Prostate gland (tissue), 2 donors: ENCODE data around the gene ELOA. TPM values are rescaled to one million over a fixed set of nuclear protein-coding genes. Genes with fewer than 3 reads are reported as not detected.

ENCODE experiments used
- DNase-seq: peaks from one replicate; pipeline ENCODE4 v3.0.0-alpha.2; 2019; ENCODE audit warnings: low spot score
- H3K27ac ChIP-seq, 2 donors: fragments of 200-600 bp; sonication (generic); 2 replicates each; pipeline ENCODE4 v1.5.1; 2017 to 2019
- H3K27me3 ChIP-seq: fragments of 200-600 bp; sonication (generic); replicated peaks from 2 replicates; pipeline ENCODE4 v1.5.1; 2019; ENCODE audit not compliant: insufficient read depth
- H3K36me3 ChIP-seq, 2 donors: fragments of 200-600 bp; sonication (generic); 1 replicate in 1 of 2; 2 replicates in 1 of 2; pipeline versions ENCODE4 v1.5.1 to v1.8.1; 2017 to 2019
- H3K4me1 ChIP-seq: fragments of 200-600 bp; sonication (generic); replicated peaks from 2 replicates; pipeline ENCODE4 v1.5.1; 2019
- H3K4me3 ChIP-seq, 2 donors: fragments of 200-600 bp; sonication (generic); 2 replicates each; pipeline ENCODE4 v1.5.1; 2017 to 2019
- H3K9me3 ChIP-seq: fragments of 200-600 bp; sonication (generic); 2 replicates; pipeline ENCODE4 v1.5.1; 2017
- POLR2A ChIP-seq: fragments of 450-650 bp; IDR thresholded peaks from one replicate; pipeline ENCODE4 v1.6.1; 2016; ENCODE audit warnings: antibody characterized with exemption, mild to moderate bottlenecking
- POLR2AphosphoS5 ChIP-seq: sonication (generic); formaldehyde crosslinking; IDR thresholded peaks from one replicate; pipeline ENCODE4 v1.6.1; 2017; ENCODE audit warnings: antibody characterized with exemption
- WGBS: methylation state at CpG from one replicate; pipeline ENCODE4 v1.1.5; 2018; 5-methylcytosine and 5-hydroxymethylcytosine counted together
- intact Hi-C: fragments of 100-400 bp; cut with DNase I; formaldehyde crosslinking; loops from one replicate; pipeline ENCODE4 v1.14.2; 2022
- total RNA-seq, 2 donors: library from RNA; depleted of rRNA; stranded (reverse); fragments of >200 nt; gene quantifications; one replicate each; pipeline ENCODE4 v1.1.0, GENCODE V29; 2016
- TF ChIP-seq, protein P1 (sequence below), 4 experiments: fragments of 200-600 bp in 2 of 4; fragments of 450-650 bp in 2 of 4; sonication (generic) in 2 of 4; IDR thresholded peaks; 1 replicate in 3 of 4; 2 replicates in 1 of 4; pipeline ENCODE4 v1.5.1; 2016 to 2019; ENCODE audit warnings: antibody characterized with exemption in 4 of 4, mild to moderate bottlenecking in 2 of 4, moderate library complexity in 2 of 4

ELOA gene
- total RNA-seq, 2 donors from 2014 or later: 35.7 to 42.1 TPM

DNA sequence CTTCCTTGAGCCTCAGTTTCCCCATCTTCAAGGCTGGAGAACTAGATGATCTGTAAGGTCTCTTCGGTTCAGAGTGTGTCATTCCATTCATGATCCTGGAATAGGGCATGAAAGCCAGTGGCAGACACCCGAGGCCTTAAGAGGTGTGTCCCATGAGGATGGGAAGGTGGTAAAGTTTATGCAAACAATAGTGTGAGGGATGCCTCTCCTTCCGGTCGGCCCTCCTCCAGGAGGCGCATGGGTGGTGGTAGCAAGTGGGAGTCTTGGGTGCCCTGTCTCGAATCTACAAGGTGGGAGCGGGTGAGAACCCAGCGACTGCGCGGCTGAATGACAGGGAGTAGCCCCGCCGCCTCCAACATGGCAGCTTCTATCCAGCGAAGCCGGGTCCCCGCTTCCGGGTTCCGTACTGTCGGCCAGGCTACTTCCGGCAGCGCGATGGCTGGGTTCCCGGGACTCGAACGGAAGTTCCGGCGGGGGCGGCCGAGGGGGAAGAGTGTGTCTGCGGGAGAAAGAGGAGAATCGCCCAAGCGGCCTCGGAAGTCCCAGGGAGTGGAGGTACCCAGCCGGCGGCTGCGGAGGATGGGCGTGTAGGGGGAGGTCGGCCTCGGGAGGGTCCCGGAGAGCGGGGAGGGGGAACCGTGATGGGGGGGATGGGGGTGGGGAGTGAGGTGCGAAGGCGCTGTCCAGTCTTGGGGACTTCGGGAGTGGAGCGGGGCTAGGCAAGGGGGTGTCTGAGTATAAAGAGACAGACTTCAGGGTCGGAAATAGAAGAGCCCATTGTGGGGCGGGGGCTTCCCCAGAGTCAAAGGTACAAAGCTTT, 47.6 kb downstream of the ELOA start, which contains the start of gene LYPLA2:
TSS of gene LYPLA2 (plus strand) at position 450 of the 820 bp plus-strand sequence. CDS start 1,538 bp downstream, outside the sequence.
- peak; percentile 95 for DNase-seq
- no peaks in the 10 kb centered on the region for H3K36me3 ChIP-seq
- peaks cover 16% of the 10 kb centered on the region for H3K4me1 ChIP-seq
- peak within 1 kb of the TSS; percentile 69 to 82 for H3K27ac ChIP-seq
- H3K9me3 ChIP-seq: no peaks in the 10 kb centered on the region
- WGBS: 1% methylated on average over 46 of the region's 47 CpGs
- intact Hi-C loops: no loop called here
- H3K27me3 ChIP-seq: no peaks in the 10 kb centered on the region
- H3K4me3 ChIP-seq: peak within 1 kb of the TSS; percentile 58 to 71
- TF ChIP-seq POLR2AphosphoS5 (peak; percentile 96), POLR2A (peak; percentile 61)
- TF ChIP-seq, protein P1, sequence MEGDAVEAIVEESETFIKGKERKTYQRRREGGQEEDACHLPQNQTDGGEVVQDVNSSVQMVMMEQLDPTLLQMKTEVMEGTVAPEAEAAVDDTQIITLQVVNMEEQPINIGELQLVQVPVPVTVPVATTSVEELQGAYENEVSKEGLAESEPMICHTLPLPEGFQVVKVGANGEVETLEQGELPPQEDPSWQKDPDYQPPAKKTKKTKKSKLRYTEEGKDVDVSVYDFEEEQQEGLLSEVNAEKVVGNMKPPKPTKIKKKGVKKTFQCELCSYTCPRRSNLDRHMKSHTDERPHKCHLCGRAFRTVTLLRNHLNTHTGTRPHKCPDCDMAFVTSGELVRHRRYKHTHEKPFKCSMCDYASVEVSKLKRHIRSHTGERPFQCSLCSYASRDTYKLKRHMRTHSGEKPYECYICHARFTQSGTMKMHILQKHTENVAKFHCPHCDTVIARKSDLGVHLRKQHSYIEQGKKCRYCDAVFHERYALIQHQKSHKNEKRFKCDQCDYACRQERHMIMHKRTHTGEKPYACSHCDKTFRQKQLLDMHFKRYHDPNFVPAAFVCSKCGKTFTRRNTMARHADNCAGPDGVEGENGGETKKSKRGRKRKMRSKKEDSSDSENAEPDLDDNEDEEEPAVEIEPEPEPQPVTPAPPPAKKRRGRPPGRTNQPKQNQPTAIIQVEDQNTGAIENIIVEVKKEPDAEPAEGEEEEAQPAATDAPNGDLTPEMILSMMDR (IDR thresholded peaks at IDR 0.05): peak in 1 of 4 experiments; percentile 21

- WGBS: under 1% methylated on average over 15 of the region's 15 CpGs
- H3K36me3 ChIP-seq: no peaks in the 10 kb centered on the region
- H3K4me1 ChIP-seq: peaks cover 16% of the 10 kb centered on the region
- DNase-seq: no peak
- peak overlapping the region; percentile 58 to 71 for H3K4me3 ChIP-seq
- H3K9me3 ChIP-seq: no peaks in the 10 kb centered on the region
- no peaks in the 10 kb centered on the region for H3K27me3 ChIP-seq
- intact Hi-C loops: no loop called here
- peak overlapping the region; percentile 69 to 82 for H3K27ac ChIP-seq
- TF ChIP-seq, protein P1 (IDR thresholded peaks at IDR 0.05): peak in 1 of 4 experiments; percentile 13
- no peak for TF ChIP-seq POLR2A
Observed at GRCh38 chr1:23791516-23792047, 48.3 kb downstream of the ELOA start.

GRCh38 chr1:23792151-23792945, 49.1 kb downstream of the ELOA start:
- Histone ChIP-seq H3K36me3 (no peaks in the 10 kb centered on the region), H3K4me1 (peaks cover 16% of the 10 kb centered on the region), H3K27ac (peak overlapping the region in 1 of 2 donors; percentile 82), H3K9me3 (no peaks in the 10 kb centered on the region), H3K4me3 (peak overlapping the region; percentile 58 to 71), H3K27me3 (no peaks in the 10 kb centered on the region)
- intact Hi-C loops: no loop called here
- no peak for TF ChIP-seq POLR2A
- TF ChIP-seq POLR2AphosphoS5: no peak
- TF ChIP-seq, protein P1 (IDR thresholded peaks at IDR 0.05): no peak
- DNase-seq: no peak
- 54% methylated on average over 19 of the region's 19 CpGs for WGBS

DNA sequence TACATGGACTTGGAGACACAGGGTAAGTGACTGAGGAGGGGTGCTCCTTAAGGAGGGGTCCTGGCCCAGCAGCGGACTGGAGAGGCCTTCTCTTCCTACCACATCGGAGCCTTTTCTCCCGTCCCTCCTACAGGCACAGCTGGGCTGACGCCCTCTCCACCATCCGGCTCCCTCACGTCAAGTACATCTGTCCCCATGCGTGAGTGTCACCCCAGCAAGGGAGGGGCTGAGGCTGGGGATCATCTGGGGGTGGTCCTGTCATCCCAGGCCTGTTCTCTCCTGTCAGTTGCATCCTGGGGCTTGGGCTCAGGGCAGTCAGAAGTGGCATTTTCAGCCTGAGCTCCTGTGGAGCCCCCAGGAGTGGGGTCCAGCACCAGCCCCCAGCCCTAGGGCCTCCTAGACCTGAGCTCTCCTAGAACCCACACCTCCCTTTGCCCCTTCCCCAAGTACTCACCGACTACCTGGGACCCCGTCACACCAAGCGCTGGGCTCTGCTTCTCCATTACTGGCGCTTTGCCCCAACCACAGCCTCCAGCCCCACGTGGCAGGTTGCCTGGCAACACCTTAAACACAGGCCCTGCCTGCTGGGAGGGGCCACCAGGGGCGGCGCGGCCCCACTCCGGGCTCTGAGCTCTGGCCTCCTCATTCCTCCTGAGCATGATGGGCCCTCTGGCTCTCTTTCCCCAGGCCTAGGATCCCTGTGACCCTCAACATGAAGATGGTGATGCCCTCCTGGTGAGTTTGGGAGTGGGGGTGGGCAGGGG, 49.9 kb downstream of the ELOA start:
- H3K27ac ChIP-seq: peak overlapping the region in 1 of 2 donors; percentile 3
- no peaks in the 10 kb centered on the region for H3K9me3 ChIP-seq
- no peaks in the 10 kb centered on the region for H3K36me3 ChIP-seq
- peak overlapping the region in 1 of 2 donors; percentile 71 for H3K4me3 ChIP-seq
- intact Hi-C loops: no loop called here
- peak; percentile 50 for DNase-seq
- WGBS: 58% methylated on average over 16 of the region's 16 CpGs
- peaks cover 16% of the 10 kb centered on the region for H3K4me1 ChIP-seq
- H3K27me3 ChIP-seq: no peaks in the 10 kb centered on the region
- TF ChIP-seq POLR2AphosphoS5: peak; percentile 18
- no peak for TF ChIP-seq POLR2A
